Urothelium cell line (cell line): ENCODE measurements around the gene C10orf62.
"Not testable (repeated sequence)": the region's sequence is repeated elsewhere in the genome, so short reads cannot be mapped to it uniquely, and the experiment has no call there.

Experiments used
- DNase-seq: peaks from one replicate; pipeline ENCODE4 v3.0.0; 2011; ENCODE audit warnings: low spot score, mixed read lengths
- FAIRE-seq: peaks from 2 replicates; lab custom pipeline; 2011; peaks lifted over from hg19 to GRCh38; lab: Jason Lieb, UNC

Gene C10orf62

DNA sequence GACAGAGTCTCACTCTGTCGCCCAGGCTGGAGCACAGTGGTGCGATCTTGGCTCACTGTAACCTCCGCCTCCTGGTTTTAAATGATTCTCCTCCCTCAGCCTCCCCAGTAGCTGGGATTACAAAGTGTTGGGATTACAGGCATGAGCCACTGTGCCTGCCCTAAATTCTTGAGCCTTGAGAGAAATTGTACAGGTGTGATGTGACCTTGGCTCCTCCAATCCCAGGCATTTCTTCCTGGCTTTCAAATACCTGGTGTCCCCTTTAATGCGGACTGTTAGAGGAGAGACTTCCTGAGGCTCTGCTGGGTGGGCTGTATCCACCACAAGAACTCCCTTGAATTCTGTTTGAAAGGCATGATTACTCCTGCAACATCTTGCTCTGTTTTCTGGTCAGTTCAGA lies 28.8 kb downstream of the C10orf62 start:
- FAIRE-seq (no peak), DNase-seq (no peak)

DNA sequence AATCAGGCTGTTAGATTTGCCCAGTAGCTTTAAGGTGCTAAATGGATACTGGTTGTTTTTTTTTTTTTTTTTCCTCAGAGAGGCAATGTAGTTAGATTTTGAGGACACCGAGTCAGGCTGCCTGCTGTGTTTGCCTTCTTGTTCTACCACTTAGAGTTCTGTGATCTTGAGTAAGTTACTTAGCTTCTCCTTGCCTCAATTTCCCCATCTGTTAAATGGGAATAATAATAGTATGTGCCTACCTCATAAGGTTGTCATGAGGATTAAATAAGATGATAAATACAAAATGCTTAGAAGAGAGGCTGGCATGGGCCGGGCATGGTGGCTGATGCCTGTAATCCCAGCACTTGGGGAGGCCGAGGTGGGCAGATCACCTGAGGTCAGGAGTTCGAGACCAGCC lies 29.2 kb downstream of the C10orf62 start:
- FAIRE-seq = no peak
- DNase-seq = no peak

DNA sequence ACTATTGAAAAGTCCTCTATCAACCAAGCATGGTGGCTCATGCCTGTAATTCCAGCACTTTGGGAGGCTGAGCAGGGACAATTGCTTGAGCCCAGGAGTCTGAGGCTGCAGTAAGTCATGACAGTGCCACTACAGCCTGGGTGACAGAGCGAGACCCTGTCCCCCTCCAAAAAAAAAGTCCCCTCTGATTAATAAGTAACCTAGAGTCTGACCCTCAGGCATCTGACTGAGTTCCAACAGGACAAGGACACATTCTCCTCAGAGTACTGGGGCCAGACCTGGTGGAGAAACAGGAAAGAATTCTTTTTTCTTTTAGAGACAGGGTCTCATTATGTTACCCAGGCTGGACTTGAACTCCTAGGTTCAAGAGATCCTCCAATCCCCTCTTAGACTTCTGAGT lies 33.8 kb downstream of the C10orf62 start:
- FAIRE-seq (no peak), DNase-seq (no peak)

- DNase-seq (no peak), FAIRE-seq (no peak)
Measured at GRCh38 chr10:97627731-97628130, 38.2 kb downstream of the C10orf62 start.

DNA sequence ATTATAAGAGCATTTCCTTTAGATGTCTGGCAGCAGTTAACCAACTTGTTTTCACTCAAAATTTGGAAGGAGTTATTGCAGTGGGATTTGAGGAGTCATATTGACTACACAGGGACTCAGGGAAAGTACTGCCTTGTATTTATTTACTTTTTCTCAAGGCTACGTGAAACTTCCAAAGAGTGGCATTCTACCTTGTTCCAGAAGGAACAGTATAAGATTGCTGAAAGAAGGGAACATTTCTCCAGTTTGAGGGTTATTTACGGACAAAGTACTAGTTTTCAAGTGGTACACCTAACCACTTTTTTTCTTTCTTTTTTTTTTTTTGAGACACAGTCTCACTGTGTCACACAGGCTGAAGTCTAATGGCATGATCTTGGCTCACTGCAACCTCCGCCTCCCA lies 38.7 kb downstream of the C10orf62 start:
- FAIRE-seq = no peak

GRCh38 chr10:97629289-97629688 lies 39.8 kb downstream of the C10orf62 start:
- DNase-seq = no peak
- no peak for FAIRE-seq

More for the DNA sequence above, 38.7 kb downstream of the C10orf62 start:
- no peak for DNase-seq

- FAIRE-seq (no peak), DNase-seq (no peak)
Measured at GRCh38 chr10:97631098-97631497, 41.6 kb downstream of the C10orf62 start.

DNA sequence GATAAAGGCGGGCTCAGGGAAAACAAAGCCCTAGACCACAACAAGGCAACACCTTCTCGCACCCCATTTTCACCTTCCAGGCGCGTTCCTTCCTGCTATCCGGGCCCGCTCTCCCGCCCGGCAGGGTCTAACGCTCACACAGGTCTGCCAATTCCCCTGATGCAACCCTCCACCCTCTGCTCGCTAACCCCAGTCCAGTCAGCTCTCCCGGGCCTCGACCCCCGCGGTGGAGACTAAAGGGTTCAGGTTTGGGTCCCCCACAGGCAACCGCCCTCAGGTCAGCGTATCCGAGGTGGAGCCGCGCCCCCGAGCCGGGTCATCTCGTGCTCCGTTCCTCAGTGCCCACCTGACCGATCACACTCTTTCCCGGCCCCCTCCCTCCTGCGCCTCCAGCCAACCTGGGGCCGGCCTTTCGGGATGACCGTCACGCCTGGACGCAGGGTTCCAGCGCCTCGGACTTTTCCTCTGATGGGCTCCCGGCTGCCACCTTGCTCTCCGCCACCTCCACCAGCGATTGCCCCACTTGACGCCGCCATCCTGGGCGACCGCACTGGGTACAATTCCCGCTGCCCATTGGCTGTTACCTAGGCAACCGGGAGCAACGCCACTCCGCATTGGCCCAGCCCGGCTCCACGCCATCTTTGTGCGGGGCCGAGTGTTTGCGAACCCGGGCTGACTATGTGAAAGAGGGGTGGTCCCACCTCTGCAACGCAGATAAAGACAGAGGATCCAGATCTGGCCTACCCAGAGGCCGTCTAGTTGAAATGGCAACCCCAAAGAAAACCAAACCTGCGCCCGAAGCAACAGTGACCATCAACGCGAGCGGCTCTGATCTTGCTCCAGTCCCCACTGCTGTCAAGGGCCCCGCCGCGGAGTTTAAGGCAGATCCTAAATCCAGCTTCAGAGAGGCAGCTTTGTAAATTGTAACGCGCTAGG lies 43.7 kb downstream of the C10orf62 start, which contains the start of gene MORN4:
Gene MORN4 (minus strand): TSS at position 552 of the 936 bp plus-strand sequence. CDS start 13,847 bp downstream, outside the sequence.
- peak; percentile 63 for FAIRE-seq
- peak; percentile 94 for DNase-seq

DNA sequence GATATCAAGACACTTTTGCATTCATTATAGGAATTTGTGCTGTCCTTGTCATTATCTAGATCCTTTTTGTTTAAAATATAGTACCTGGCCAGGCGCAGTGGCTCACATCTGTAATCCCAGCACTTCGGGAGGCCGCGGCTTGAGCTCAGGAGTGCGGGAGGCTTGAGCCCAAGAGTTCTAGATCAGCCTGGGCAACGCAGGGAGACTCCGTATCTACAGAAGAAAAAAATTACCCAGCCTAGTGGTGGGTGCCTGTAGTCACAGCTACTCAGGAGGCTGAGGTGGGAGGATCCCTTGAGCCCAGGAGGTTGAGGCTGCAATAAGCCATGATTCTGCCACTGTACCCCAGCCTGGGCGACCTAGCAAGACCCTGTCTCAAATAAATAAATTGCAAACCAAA lies 44.4 kb downstream of the C10orf62 start:
- DNase-seq = no peak
- no peak for FAIRE-seq

DNA sequence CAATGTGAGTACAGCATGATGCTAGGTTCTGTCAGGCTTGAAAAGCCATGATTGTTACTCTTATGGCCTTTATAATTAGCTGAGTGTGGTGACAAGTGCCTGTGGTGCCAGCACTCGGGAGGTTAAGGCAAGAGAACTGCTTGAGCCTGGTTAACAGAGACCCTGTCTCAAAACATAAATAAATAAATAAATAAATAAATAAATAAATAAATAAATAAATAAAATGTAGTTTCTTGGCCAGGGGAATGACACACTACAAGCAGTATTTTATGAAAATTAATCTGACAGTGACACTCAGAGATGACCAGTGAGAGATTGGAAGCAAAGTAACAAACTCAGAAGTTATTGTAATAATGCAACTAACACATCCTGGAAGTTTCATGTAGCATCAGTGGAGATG lies 46.1 kb downstream of the C10orf62 start:
- DNase-seq (no peak), FAIRE-seq (no peak)

- not testable (repeated sequence) for DNase-seq, FAIRE-seq
Measured at GRCh38 chr10:97639090-97639489, 49.6 kb downstream of the C10orf62 start.

DNA sequence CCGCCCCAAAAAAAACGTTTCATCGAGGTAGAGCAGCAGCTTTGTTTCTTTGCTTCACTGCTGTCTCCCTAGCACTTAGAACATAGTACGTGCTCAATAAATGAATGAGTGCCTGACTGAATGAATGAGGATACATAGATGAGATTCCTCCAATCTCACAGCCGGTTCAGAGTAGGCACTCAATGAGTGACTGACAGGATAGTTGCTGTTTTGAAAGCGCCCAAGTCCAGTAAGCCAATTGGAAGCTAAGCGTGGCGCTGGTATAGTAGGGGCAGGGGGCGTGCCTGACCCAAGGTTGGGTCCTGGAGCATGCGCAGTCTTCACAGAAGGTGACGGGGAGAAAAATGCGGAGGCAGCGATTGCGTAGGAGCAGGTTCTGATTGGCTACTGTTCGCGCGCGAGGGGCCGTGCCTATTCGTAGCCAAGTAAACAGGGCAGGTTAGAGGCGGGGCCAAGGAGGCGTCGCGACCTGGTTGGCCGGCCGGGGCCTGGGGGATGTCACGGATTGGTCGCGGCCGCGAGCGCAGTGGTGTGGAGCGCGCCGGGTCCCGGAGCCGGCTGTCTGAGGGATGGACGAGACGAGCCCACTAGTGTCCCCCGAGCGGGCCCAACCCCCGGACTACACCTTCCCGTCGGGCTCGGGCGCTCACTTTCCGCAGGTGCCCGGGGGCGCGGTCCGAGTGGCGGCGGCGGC lies 50.8 kb downstream of the C10orf62 start, which contains the start of gene PI4K2A:
Gene PI4K2A (plus strand): TSS at position 498 of the 694 bp plus-strand sequence. CDS start 72 bp downstream, at position 570.
- DNase-seq (peak; percentile 98), FAIRE-seq (peak; percentile 92)
